GM21529 (cell line): ENCODE measurements around the gene HEBP1.

Experiments used
- ATAC-seq: cut with Tn5 transposase; IDR thresholded peaks from one replicate; pipeline ENCODE4 v1.9.1; 2021; ENCODE audit not compliant: unreplicated experiment

HEBP1 gene

GRCh38 chr12:12954878-12955625 lies 45.0 kb downstream of the HEBP1 start:
- ATAC-seq: no peak

- no peak for ATAC-seq
Measured at GRCh38 chr12:12954356-12954755, 45.7 kb downstream of the HEBP1 start.

- ATAC-seq: no peak
Measured at GRCh38 chr12:12952036-12952435, 48.0 kb downstream of the HEBP1 start, which contains the start of gene GPRC5D. GPRC5D (minus strand) TSS chr12:12952170; CDS start chr12:12950384, 1,786 bp downstream.

- no peak for ATAC-seq
Measured at GRCh38 chr12:12951504-12951903, 48.6 kb downstream of the HEBP1 start.

GRCh38 chr12:12947902-12948301 lies 52.2 kb downstream of the HEBP1 start:
- no peak for ATAC-seq

- ATAC-seq: no peak
Measured at GRCh38 chr12:12946686-12947355, 53.2 kb downstream of the HEBP1 start.

- no peak for ATAC-seq
Measured at GRCh38 chr12:12945591-12945990, 54.5 kb downstream of the HEBP1 start.

GRCh38 chr12:12943586-12944260 lies 56.3 kb downstream of the HEBP1 start:
- no peak for ATAC-seq

GRCh38 chr12:12941450-12942350 lies 58.4 kb downstream of the HEBP1 start:
- ATAC-seq: no peak

- no peak for ATAC-seq
Measured at GRCh38 chr12:12939888-12940287, 60.2 kb downstream of the HEBP1 start.

- ATAC-seq: no peak
Measured at GRCh38 chr12:12938541-12938940, 61.5 kb downstream of the HEBP1 start.

GRCh38 chr12:12936983-12937491 lies 63.0 kb downstream of the HEBP1 start:
- no peak for ATAC-seq

- no peak for ATAC-seq
Measured at GRCh38 chr12:12934556-12934955, 65.5 kb downstream of the HEBP1 start.

- no peak for ATAC-seq
Measured at GRCh38 chr12:12933742-12934141, 66.3 kb downstream of the HEBP1 start.

- ATAC-seq: no peak
Measured at GRCh38 chr12:12930633-12931219, 69.3 kb downstream of the HEBP1 start.

- no peak for ATAC-seq
Measured at GRCh38 chr12:12929696-12930095, 70.4 kb downstream of the HEBP1 start.

GRCh38 chr12:12927211-12928079 lies 72.6 kb downstream of the HEBP1 start:
- ATAC-seq: no peak

- ATAC-seq: no peak
Measured at GRCh38 chr12:12926571-12927071, 73.4 kb downstream of the HEBP1 start.

- no peak for ATAC-seq
Measured at GRCh38 chr12:12925388-12925787, 74.7 kb downstream of the HEBP1 start.
